GM10248 (cell line): ENCODE measurements around the gene ARL3.
"Not testable (repeated sequence)": the region's sequence is repeated elsewhere in the genome, so short reads cannot be mapped to it uniquely, and the experiment has no call there.

ENCODE experiments used
- CTCF ChIA-PET: fragments of 300-600 bp; sonication (Branson Sonifier 250); formaldehyde crosslinking; extraction: SDS; loops from one replicate; lab custom pipeline; 2021; ENCODE audit warnings: antibody characterized with exemption; lab: Yijun Ruan, JAX
- POLR2A ChIA-PET: fragments of 350-650 bp; sonication (Branson Sonifier 250); formaldehyde crosslinking; extraction: SDS; loops from one replicate; lab custom pipeline; 2020; ENCODE audit warnings: antibody characterized with exemption; lab: Yijun Ruan, JAX
- DNase-seq: peaks from one replicate; pipeline ENCODE4 v3.0.0; 2012; ENCODE audit errors: extremely low spot score
- CTCF ChIP-seq: IDR thresholded peaks from 2 replicates; pipeline ENCODE4 v1.5.1; 2012; ENCODE audit warnings: mild to moderate bottlenecking, low read depth; ENCODE audit errors: extremely low read depth, missing control alignments, control extremely low read depth

The ARL3 gene

GRCh38 chr10:102701272-102701671, 12.9 kb downstream of the ARL3 start:
- ChIA-PET CTCF (interaction anchor here (1.0 to 4.2 kb wide), 5 partner anchors 10 to 25 kb away, joined by 3 to 18 read pairs (median 6); partner anchors contain the start of genes ARL3 and SFXN2), POLR2A (interaction anchor here (0.6 to 1.1 kb wide), 2 partner anchors 40 to 221 kb away, joined by 3 to 8 read pairs; no protein-coding TSS in a partner anchor)
- no peak for DNase-seq
- TF ChIP-seq CTCF, result no peak

- POLR2A ChIA-PET, result no interaction called here
- DNase-seq, result no peak
- no peak for TF ChIP-seq CTCF
- CTCF ChIA-PET, result interaction anchor here (2.7 to 4.2 kb wide), 2 partner anchors 15 to 20 kb away, joined by 13 to 18 read pairs; partner anchors contain the start of genes ARL3 and SFXN2
Measured at GRCh38 chr10:102698894-102699293, 15.3 kb downstream of the ARL3 start.

GRCh38 chr10:102696736-102697135, 17.5 kb downstream of the ARL3 start:
- CTCF ChIA-PET, result interaction anchor here (1.0 to 1.3 kb wide), 3 partner anchors 15 to 19 kb away, joined by 3 to 4 read pairs (median 3); no protein-coding TSS in a partner anchor
- TF ChIP-seq CTCF, result no peak
- POLR2A ChIA-PET, result no interaction called here
- no peak for DNase-seq

GRCh38 chr10:102695401-102695800, 18.8 kb downstream of the ARL3 start:
- DNase-seq, CTCF ChIA-PET, POLR2A ChIA-PET: not testable (repeated sequence)

- POLR2A ChIA-PET, result no interaction called here
- CTCF ChIA-PET, result interaction anchor here (0.7 to 7.8 kb wide), 8 partner anchors 8 to 22 kb away, joined by 3 to 43 read pairs (median 4); no protein-coding TSS in a partner anchor
- no peak for DNase-seq
- no peak for TF ChIP-seq CTCF
Measured at GRCh38 chr10:102691285-102692066, 22.7 kb downstream of the ARL3 start.

GRCh38 chr10:102683736-102684135, 30.5 kb downstream of the ARL3 start:
- no peak for TF ChIP-seq CTCF
- CTCF ChIA-PET, result interaction anchor here (0.9 to 1.9 kb wide), 2 partner anchors 9 to 30 kb away, joined by 3 to 4 read pairs; partner anchors contain the start of gene ARL3
- POLR2A ChIA-PET, result no interaction called here
- DNase-seq, result no peak

GRCh38 chr10:102682981-102683380, 31.2 kb downstream of the ARL3 start:
- no peak for TF ChIP-seq CTCF
- DNase-seq, result no peak
- ChIA-PET CTCF (interaction anchor here (1.7 to 1.9 kb wide), 2 partner anchors 8 to 9 kb away, joined by 4 read pairs; no protein-coding TSS in a partner anchor), POLR2A (no interaction called here)
